Gastroesophageal sphincter (tissue), 3 donors: ENCODE data around the gene NHS.

Source experiments
- EP300 ChIP-seq: sonication (generic); formaldehyde crosslinking; IDR thresholded peaks from one replicate; pipeline ENCODE4 v1.6.1; 2017; ENCODE audit warnings: antibody characterized with exemption, mild to moderate bottlenecking
- POLR2A ChIP-seq, 2 donors: fragments of 450-650 bp; IDR thresholded peaks; one replicate each; pipeline ENCODE4 v1.6.1; 2017; ENCODE audit warnings: antibody characterized with exemption in 2 of 2, mild to moderate bottlenecking in 2 of 2, moderate library complexity in 1 of 2
- POLR2AphosphoS5 ChIP-seq: sonication (generic); formaldehyde crosslinking; IDR thresholded peaks from one replicate; pipeline ENCODE4 v1.6.1; 2017; ENCODE audit warnings: antibody characterized with exemption
- TF ChIP-seq, protein P1 (sequence below), 4 experiments: fragments of 200-600 bp in 2 of 4; fragments of 450-650 bp in 2 of 4; sonication (generic) in 1 of 4; IDR thresholded peaks; one replicate each; pipeline ENCODE4 v1.5.1; 2017 to 2019; ENCODE audit warnings: antibody characterized with exemption in 4 of 4, mild to moderate bottlenecking in 2 of 4, moderate library complexity in 2 of 4

DNA sequence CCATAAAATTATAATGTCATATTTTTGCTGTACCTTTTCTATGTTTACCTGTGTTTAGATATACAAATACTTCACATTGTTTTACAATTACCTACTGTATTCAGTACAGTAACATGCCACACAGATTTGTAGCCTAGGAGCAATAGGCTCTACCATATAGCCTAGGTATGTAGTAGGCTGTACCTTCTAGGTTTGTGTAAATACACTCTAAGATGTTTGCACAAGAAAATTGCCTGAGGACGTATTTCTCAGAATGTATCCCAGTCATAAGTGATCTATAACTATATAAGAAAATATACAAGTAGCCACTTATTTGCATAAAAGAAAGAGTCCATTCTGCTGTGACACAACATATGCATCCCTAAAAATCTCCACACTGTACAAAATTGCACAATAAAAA, 326.0 kb downstream of the NHS start:
- no peak for TF ChIP-seq POLR2AphosphoS5
- TF ChIP-seq POLR2A (IDR thresholded peaks at IDR 0.05): no peak
- TF ChIP-seq, protein P1, sequence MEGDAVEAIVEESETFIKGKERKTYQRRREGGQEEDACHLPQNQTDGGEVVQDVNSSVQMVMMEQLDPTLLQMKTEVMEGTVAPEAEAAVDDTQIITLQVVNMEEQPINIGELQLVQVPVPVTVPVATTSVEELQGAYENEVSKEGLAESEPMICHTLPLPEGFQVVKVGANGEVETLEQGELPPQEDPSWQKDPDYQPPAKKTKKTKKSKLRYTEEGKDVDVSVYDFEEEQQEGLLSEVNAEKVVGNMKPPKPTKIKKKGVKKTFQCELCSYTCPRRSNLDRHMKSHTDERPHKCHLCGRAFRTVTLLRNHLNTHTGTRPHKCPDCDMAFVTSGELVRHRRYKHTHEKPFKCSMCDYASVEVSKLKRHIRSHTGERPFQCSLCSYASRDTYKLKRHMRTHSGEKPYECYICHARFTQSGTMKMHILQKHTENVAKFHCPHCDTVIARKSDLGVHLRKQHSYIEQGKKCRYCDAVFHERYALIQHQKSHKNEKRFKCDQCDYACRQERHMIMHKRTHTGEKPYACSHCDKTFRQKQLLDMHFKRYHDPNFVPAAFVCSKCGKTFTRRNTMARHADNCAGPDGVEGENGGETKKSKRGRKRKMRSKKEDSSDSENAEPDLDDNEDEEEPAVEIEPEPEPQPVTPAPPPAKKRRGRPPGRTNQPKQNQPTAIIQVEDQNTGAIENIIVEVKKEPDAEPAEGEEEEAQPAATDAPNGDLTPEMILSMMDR (IDR thresholded peaks at IDR 0.05): no peak
- no peak for TF ChIP-seq EP300
